Lower leg skin (tissue), 3 donors: Measurements from ENCODE around the gene TMEM190.

Experiments used
- POLR2A ChIP-seq, 2 donors: fragments of 450-650 bp; IDR thresholded peaks; one replicate each; pipeline ENCODE4 v1.6.1; 2016 to 2017; ENCODE audit warnings: antibody characterized with exemption in 2 of 2, mild to moderate bottlenecking in 1 of 2, moderate library complexity in 1 of 2
- TF ChIP-seq, protein P1 (sequence below), 3 donors: fragments of 450-650 bp; IDR thresholded peaks; one replicate each; pipeline ENCODE4 v1.5.1; 2016; ENCODE audit warnings: antibody characterized with exemption in 3 of 3, mild to moderate bottlenecking in 3 of 3, moderate library complexity in 2 of 3

- TF ChIP-seq, protein P1, sequence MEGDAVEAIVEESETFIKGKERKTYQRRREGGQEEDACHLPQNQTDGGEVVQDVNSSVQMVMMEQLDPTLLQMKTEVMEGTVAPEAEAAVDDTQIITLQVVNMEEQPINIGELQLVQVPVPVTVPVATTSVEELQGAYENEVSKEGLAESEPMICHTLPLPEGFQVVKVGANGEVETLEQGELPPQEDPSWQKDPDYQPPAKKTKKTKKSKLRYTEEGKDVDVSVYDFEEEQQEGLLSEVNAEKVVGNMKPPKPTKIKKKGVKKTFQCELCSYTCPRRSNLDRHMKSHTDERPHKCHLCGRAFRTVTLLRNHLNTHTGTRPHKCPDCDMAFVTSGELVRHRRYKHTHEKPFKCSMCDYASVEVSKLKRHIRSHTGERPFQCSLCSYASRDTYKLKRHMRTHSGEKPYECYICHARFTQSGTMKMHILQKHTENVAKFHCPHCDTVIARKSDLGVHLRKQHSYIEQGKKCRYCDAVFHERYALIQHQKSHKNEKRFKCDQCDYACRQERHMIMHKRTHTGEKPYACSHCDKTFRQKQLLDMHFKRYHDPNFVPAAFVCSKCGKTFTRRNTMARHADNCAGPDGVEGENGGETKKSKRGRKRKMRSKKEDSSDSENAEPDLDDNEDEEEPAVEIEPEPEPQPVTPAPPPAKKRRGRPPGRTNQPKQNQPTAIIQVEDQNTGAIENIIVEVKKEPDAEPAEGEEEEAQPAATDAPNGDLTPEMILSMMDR (IDR thresholded peaks at IDR 0.05) = no peak
- no peak for TF ChIP-seq POLR2A (IDR thresholded peaks at IDR 0.05)
Observed at GRCh38 chr19:55345101-55345817, 31.4 kb upstream of the TMEM190 start.
